ENCODE measurements around the gene HLA-DPB1.

GRCh38 chr6:33071569-33071968 lies 4.2 kb upstream of the HLA-DPB1 start:
- no peak for TF ChIP-seq CTCF (IDR thresholded peaks at IDR 0.05)
- no peak for TF ChIP-seq ZFX (IDR thresholded peaks at IDR 0.05; ENCODE audit: borderline replicate concordance)
